HepG2 (cell line): Measurements from ENCODE around the gene TMEM253. TPM values are rescaled to one million over a fixed set of nuclear protein-coding genes. Genes with fewer than 3 reads are reported as not detected.

Experiments
- AGO1 ChIP-seq: fragments of 200-400 bp; formaldehyde crosslinking; IDR thresholded peaks from 2 replicates; pipeline ENCODE4 v1.6.1; 2017; ENCODE audit warnings: mild to moderate bottlenecking, low read depth, low read length, moderate library complexity; ENCODE audit not compliant: poor library complexity, severe bottlenecking
- CBX5 ChIP-seq: sonication (generic); formaldehyde crosslinking; IDR thresholded peaks from 2 replicates; pipeline ENCODE4 v1.4.0; 2020; ENCODE audit warnings: missing genetic modification reagents, borderline replicate concordance
- CC2D1A ChIP-seq: sonication (generic); formaldehyde crosslinking; IDR thresholded peaks from 2 replicates; pipeline ENCODE4 v1.8.1; 2023; ENCODE audit warnings: mild to moderate bottlenecking, missing genetic modification reagents
- CTCF ChIP-seq: sonication (generic); formaldehyde crosslinking; IDR thresholded peaks from 2 replicates; pipeline ENCODE4 v1.5.0; 2020; ENCODE audit warnings: mild to moderate bottlenecking, missing genetic modification reagents, moderate library complexity
- NFIB ChIP-seq: sonication (generic); formaldehyde crosslinking; IDR thresholded peaks from 2 replicates; pipeline ENCODE4 v1.9.0; 2021; ENCODE audit warnings: missing genetic modification reagents, mild to moderate bottlenecking, borderline replicate concordance
- PITX1 ChIP-seq: sonication (generic); formaldehyde crosslinking; IDR thresholded peaks from 2 replicates; pipeline ENCODE4 v1.5.1; 2020; ENCODE audit warnings: mild to moderate bottlenecking, missing genetic modification reagents
- RBM22 ChIP-seq: fragments of 200-400 bp; formaldehyde crosslinking; optimal IDR thresholded peaks from 2 replicates; pipeline ENCODE3; 2017; ENCODE audit warnings: mild to moderate bottlenecking, low read length, moderate library complexity
- SMAD1 ChIP-seq: sonication (generic); formaldehyde crosslinking; IDR thresholded peaks from 2 replicates; pipeline ENCODE4 v1.4.0; 2020; ENCODE audit warnings: missing genetic modification reagents, low read depth, mild to moderate bottlenecking, borderline replicate concordance
- SNAPC5 ChIP-seq: sonication (generic); formaldehyde crosslinking; IDR thresholded peaks from 2 replicates; pipeline ENCODE4 v1.8.1; 2023; ENCODE audit warnings: mild to moderate bottlenecking, missing genetic modification reagents, borderline replicate concordance
- YEATS4 ChIP-seq: sonication (generic); formaldehyde crosslinking; IDR thresholded peaks from 2 replicates; pipeline ENCODE4 v1.4.0; 2020; ENCODE audit warnings: missing genetic modification reagents, borderline replicate concordance
- ZBTB33 ChIP-seq: sonication (generic); formaldehyde crosslinking; IDR thresholded peaks from 2 replicates; pipeline ENCODE4 v1.4.0; 2020; ENCODE audit warnings: missing genetic modification reagents
- ZBTB8A ChIP-seq: sonication (generic); formaldehyde crosslinking; IDR thresholded peaks from 2 replicates; pipeline ENCODE4 v1.4.0; 2020; ENCODE audit warnings: mild to moderate bottlenecking, low read depth, missing genetic modification reagents, borderline replicate concordance
- ZNF142 ChIP-seq: sonication (generic); formaldehyde crosslinking; IDR thresholded peaks from 2 replicates; pipeline ENCODE4 v1.4.0; 2020; ENCODE audit warnings: missing genetic modification reagents
- ZNF205 ChIP-seq: IDR thresholded peaks from 2 replicates; pipeline ENCODE4 v1.6.1; 2018; ENCODE audit warnings: missing biosample characterization, missing genetic modification reagents
- ZNF275 ChIP-seq: sonication (generic); formaldehyde crosslinking; IDR thresholded peaks from 2 replicates; pipeline ENCODE4 v1.8.0; 2022; ENCODE audit warnings: missing genetic modification reagents, mild to moderate bottlenecking, inconsistent platforms, borderline replicate concordance
- ZNF597 ChIP-seq: sonication (generic); formaldehyde crosslinking; IDR thresholded peaks from 2 replicates; pipeline ENCODE4 v1.5.0; 2020; ENCODE audit warnings: missing genetic modification reagents
- polyA plus RNA-seq, 8 experiments: library from polyadenylated mRNA; depleted of rRNA in 3 of 8; stranded (reverse) in 7 of 8; unstranded in 1 of 8; fragments of >200 nt; fragmentation: Illumina TruSeq in 4 of 8; extraction: Trizol in 4 of 8; gene quantifications; 2 replicates each; pipeline versions ENCODE4 v1.2.1 to v1.2.3, GENCODE V29; 2011 to 2016; ENCODE audit warnings: low read depth in 4 of 8, missing spikeins in 1 of 8, mixed read lengths in 1 of 8; ENCODE audit not compliant: insufficient read depth in 1 of 8
- total RNA-seq, 5 experiments: library from RNA; depleted of rRNA; stranded (reverse); fragments of >200 nt; fragmentation: Illumina TruSeq; extraction: Trizol; gene quantifications; 2 replicates each; pipeline ENCODE4 v1.2.3, GENCODE V29; 2016; ENCODE audit warnings: low read depth in 1 of 5

Gene TMEM253
- total and polyA plus RNA-seq, 2 of the 13 experiments (the other 11 are each of a cell fraction or from before 2014, with no cell fraction given), result 0.29 to 0.45 TPM

- TF ChIP-seq ZNF597 (CRISPR knock-in tag) (no peak), RBM22 (no peak), ZNF275 (CRISPR knock-in tag) (peak; percentile 59; the same call in 1 of the 2 replicates), ZBTB8A (no peak), CBX5 (peak; percentile 34; the same call in 1 of the 2 replicates), ZNF142 (CRISPR knock-in tag) (no peak), CTCF (no peak), AGO1 (no peak), YEATS4 (CRISPR knock-in tag) (peak; percentile 77), SNAPC5 (CRISPR knock-in tag) (no peak), ZNF205 (CRISPR knock-in tag) (peak; percentile 48; the same call in 1 of the 2 replicates), SMAD1 (peak; percentile 71; the same call in 1 of the 2 replicates), CC2D1A (CRISPR knock-in tag) (0 out of 2 replicates have a peak, but pooled peaks have one; percentile 36), PITX1 (CRISPR knock-in tag) (peak; percentile 89), ZBTB33 (CRISPR knock-in tag) (no peak), NFIB (CRISPR knock-in tag) (no peak)
Measured at GRCh38 chr14:21055432-21056117, 45.3 kb upstream of the TMEM253 start (continued).
